HepG2 (cell line): Measurements from ENCODE around the gene ULK4. TPM values are rescaled to one million over a fixed set of nuclear protein-coding genes. Genes with fewer than 3 reads are reported as not detected.
A peak's percentile ranks its signal among the peaks of the same experiment; 100 is the strongest.

Experiments
- CBFB ChIP-seq: sonication (generic); formaldehyde crosslinking; IDR thresholded peaks from 2 replicates; pipeline ENCODE4 v1.4.0; 2020; ENCODE audit warnings: missing genetic modification reagents
- CHCHD3 ChIP-seq: sonication (generic); formaldehyde crosslinking; IDR thresholded peaks from 2 replicates; pipeline ENCODE4 v1.8.0; 2022; ENCODE audit warnings: mild to moderate bottlenecking, missing genetic modification reagents, moderate library complexity
- FOXK2 ChIP-seq: fragments of 450-650 bp; IDR thresholded peaks from 2 replicates; pipeline ENCODE4 v1.6.1; 2016
- GABPB1 ChIP-seq: IDR thresholded peaks from 2 replicates; pipeline ENCODE4 v1.6.1; 2016; ENCODE audit warnings: mild to moderate bottlenecking, missing genetic modification reagents, moderate library complexity, missing compliant biosample characterization
- GFI1 ChIP-seq: sonication (generic); formaldehyde crosslinking; IDR thresholded peaks from 2 replicates; pipeline ENCODE4 v1.5.0; 2020; ENCODE audit warnings: missing genetic modification reagents, mild to moderate bottlenecking, borderline replicate concordance
- HDAC2 ChIP-seq: sonication (generic); formaldehyde crosslinking; IDR thresholded peaks from 2 replicates; pipeline ENCODE4 v1.4.0; 2020; ENCODE audit warnings: missing genetic modification reagents
- HIVEP1 ChIP-seq: sonication (generic); formaldehyde crosslinking; IDR thresholded peaks from 2 replicates; pipeline ENCODE4 v1.4.0; 2020; ENCODE audit warnings: mild to moderate bottlenecking, missing genetic modification reagents
- HOXA3 ChIP-seq: sonication (generic); formaldehyde crosslinking; IDR thresholded peaks from 2 replicates; pipeline ENCODE4 v1.5.0; 2020; ENCODE audit warnings: missing genetic modification reagents
- HOXD1 ChIP-seq: sonication (generic); formaldehyde crosslinking; IDR thresholded peaks from 2 replicates; pipeline ENCODE4 v1.5.0; 2020; ENCODE audit warnings: missing genetic modification reagents
- IKZF5 ChIP-seq: IDR thresholded peaks from 2 replicates; pipeline ENCODE4 v1.6.1; 2018; ENCODE audit warnings: missing genetic modification reagents, mild to moderate bottlenecking, missing compliant biosample characterization
- JUN ChIP-seq: sonication (generic); formaldehyde crosslinking; IDR thresholded peaks from 2 replicates; pipeline ENCODE4 v1.4.0; 2020; ENCODE audit warnings: mild to moderate bottlenecking, missing genetic modification reagents
- LRRFIP1 ChIP-seq: sonication (generic); formaldehyde crosslinking; conservative IDR thresholded peaks from 2 replicates; pipeline ENCODE4 v1.4.0; 2020; ENCODE audit warnings: missing genetic modification reagents
- POGZ ChIP-seq: sonication (generic); formaldehyde crosslinking; IDR thresholded peaks from 2 replicates; pipeline ENCODE4 v1.4.0; 2020; ENCODE audit warnings: mild to moderate bottlenecking, missing genetic modification reagents
- POLR2AphosphoS2 ChIP-seq: IDR thresholded peaks from 2 replicates; pipeline ENCODE4 v1.6.1; 2011; ENCODE audit warnings: low read depth, low read length, improper control_type of control experiment
- RBM22 ChIP-seq: fragments of 200-400 bp; formaldehyde crosslinking; optimal IDR thresholded peaks from 2 replicates; pipeline ENCODE3; 2017; ENCODE audit warnings: mild to moderate bottlenecking, low read length, moderate library complexity
- TFAP4 ChIP-seq: sonication (generic); IDR thresholded peaks from 2 replicates; pipeline ENCODE4 v1.6.1; 2016; ENCODE audit warnings: low read depth, borderline replicate concordance
- U2AF2 ChIP-seq: fragments of 200-400 bp; formaldehyde crosslinking; IDR thresholded peaks from 2 replicates; pipeline ENCODE4 v1.6.1; 2017; ENCODE audit warnings: low read depth, mild to moderate bottlenecking, low read length
- ZFP36L2 ChIP-seq: sonication (generic); formaldehyde crosslinking; IDR thresholded peaks from 2 replicates; pipeline ENCODE4 v1.4.0; 2020; ENCODE audit warnings: missing genetic modification reagents
- ZKSCAN1 ChIP-seq: fragments of 150-350 bp; IDR thresholded peaks from 2 replicates; pipeline ENCODE4 v1.6.1; 2014; ENCODE audit warnings: low read length
- ZNF30 ChIP-seq: sonication (generic); formaldehyde crosslinking; IDR thresholded peaks from 2 replicates; pipeline ENCODE4 v1.5.0; 2020; ENCODE audit warnings: mild to moderate bottlenecking, missing genetic modification reagents
- ZNF430 ChIP-seq: sonication (generic); formaldehyde crosslinking; IDR thresholded peaks from 2 replicates; pipeline ENCODE4 v1.9.0; 2021; ENCODE audit warnings: mild to moderate bottlenecking, missing genetic modification reagents
- ZNF572 ChIP-seq: sonication (generic); formaldehyde crosslinking; IDR thresholded peaks from 2 replicates; pipeline ENCODE4 v1.5.1; 2020; ENCODE audit warnings: mild to moderate bottlenecking, missing genetic modification reagents
- ZNF660 ChIP-seq: sonication (generic); formaldehyde crosslinking; IDR thresholded peaks from 2 replicates; pipeline ENCODE4 v1.5.1; 2020; ENCODE audit warnings: mild to moderate bottlenecking, low read depth, missing genetic modification reagents, borderline replicate concordance
- ZNF724P ChIP-seq: sonication (generic); formaldehyde crosslinking; IDR thresholded peaks from 2 replicates; pipeline ENCODE4 v1.8.0; 2022; ENCODE audit warnings: missing genetic modification reagents, borderline replicate concordance
- ZSCAN31 ChIP-seq: sonication (generic); formaldehyde crosslinking; IDR thresholded peaks from 2 replicates; pipeline ENCODE4 v1.5.0; 2020; ENCODE audit warnings: low read depth, mild to moderate bottlenecking, missing genetic modification reagents
- polyA plus RNA-seq, 8 experiments: library from polyadenylated mRNA; depleted of rRNA in 3 of 8; stranded (reverse) in 7 of 8; unstranded in 1 of 8; fragments of >200 nt; fragmentation: Illumina TruSeq in 4 of 8; extraction: Trizol in 4 of 8; gene quantifications; 2 replicates each; pipeline versions ENCODE4 v1.2.1 to v1.2.3, GENCODE V29; 2011 to 2016; ENCODE audit warnings: low read depth in 4 of 8, missing spikeins in 1 of 8, mixed read lengths in 1 of 8; ENCODE audit not compliant: insufficient read depth in 1 of 8
- total RNA-seq, 5 experiments: library from RNA; depleted of rRNA; stranded (reverse); fragments of >200 nt; fragmentation: Illumina TruSeq; extraction: Trizol; gene quantifications; 2 replicates each; pipeline ENCODE4 v1.2.3, GENCODE V29; 2016; ENCODE audit warnings: low read depth in 1 of 5
- TF ChIP-seq, protein P1 (sequence below): sonication (generic); formaldehyde crosslinking; IDR thresholded peaks from 2 replicates; pipeline ENCODE4 v1.5.0; 2020; ENCODE audit warnings: missing genetic modification reagents, mild to moderate bottlenecking, borderline replicate concordance

The ULK4 gene
- total and polyA plus RNA-seq, 2 of the 13 experiments (the other 11 are each of a cell fraction or from before 2014, with no cell fraction given), result 6.7 to 11.8 TPM

DNA sequence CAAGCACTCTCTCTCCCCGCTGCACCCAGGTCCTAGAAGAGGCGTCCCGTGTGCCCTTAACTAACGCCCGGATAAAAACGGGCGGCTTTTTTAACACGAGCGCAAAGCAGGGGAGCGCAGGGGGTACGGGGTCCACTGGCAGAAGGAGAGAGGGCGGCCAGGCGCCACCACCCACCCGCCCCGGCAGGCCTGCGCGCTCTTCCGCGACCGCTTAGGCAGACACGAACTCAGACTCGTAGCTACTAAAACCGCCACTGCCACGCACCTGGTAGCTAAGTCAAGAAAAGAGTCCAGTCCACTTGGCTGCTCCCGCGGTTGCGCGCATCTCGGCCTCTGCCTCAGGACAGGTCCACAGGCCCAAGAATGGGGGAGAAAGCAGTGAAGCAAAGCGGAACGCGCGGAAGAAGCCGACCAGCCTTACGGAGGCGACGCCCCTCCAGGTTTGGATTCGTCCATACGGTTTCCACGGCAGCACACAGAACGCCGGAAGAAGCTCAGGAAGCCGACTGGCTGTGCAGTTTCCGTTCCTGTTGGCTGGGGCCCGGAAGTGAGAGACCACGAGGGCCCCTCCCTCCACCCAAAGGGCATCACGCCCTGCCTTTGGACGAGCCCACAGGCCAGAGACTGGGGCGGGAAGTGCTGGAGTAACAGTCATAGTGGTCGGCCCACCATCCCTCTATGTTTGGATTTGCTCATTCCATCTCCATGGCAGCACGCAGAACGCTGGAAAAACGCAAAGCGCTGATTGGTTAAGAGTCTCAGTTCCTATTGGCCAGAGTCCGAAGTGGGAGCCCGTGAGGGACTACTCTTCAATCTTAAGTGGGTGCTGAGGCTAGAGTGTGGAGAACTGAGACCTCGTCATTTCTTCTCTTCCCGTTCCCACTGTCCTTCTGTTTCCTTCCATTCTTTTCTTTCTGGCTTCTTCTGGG, at the start of gene ULK4 (continued):
- TF ChIP-seq, protein P1, sequence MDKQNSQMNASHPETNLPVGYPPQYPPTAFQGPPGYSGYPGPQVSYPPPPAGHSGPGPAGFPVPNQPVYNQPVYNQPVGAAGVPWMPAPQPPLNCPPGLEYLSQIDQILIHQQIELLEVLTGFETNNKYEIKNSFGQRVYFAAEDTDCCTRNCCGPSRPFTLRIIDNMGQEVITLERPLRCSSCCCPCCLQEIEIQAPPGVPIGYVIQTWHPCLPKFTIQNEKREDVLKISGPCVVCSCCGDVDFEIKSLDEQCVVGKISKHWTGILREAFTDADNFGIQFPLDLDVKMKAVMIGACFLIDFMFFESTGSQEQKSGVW (CRISPR knock-in tag), result no peak
- TF ChIP-seq HOXD1 (CRISPR knock-in tag) (peak; percentile 34; the same call in 1 of the 2 replicates), GABPB1 (CRISPR knock-in tag) (peak; percentile 96), CHCHD3 (CRISPR knock-in tag) (no peak), FOXK2 (peak; percentile 98), ZNF660 (CRISPR knock-in tag) (no peak), HIVEP1 (no peak; the same call in 1 of the 2 replicates), U2AF2 (0 out of 2 replicates have a peak, but pooled peaks have one; percentile 44), ZSCAN31 (CRISPR knock-in tag) (peak; percentile 93), TFAP4 (peak; percentile 52; the same call in 1 of the 2 replicates), HDAC2 (CRISPR knock-in tag) (peak; percentile 77), JUN (CRISPR knock-in tag) (peak; percentile 63; the same call in 1 of the 2 replicates), IKZF5 (CRISPR knock-in tag) (peak; percentile 84; the same call in 1 of the 2 replicates), ZNF724P (CRISPR knock-in tag) (no peak), ZNF572 (CRISPR knock-in tag) (peak; percentile 67; the same call in 1 of the 2 replicates), GFI1 (CRISPR knock-in tag) (0 out of 2 replicates have a peak, but pooled peaks have one; percentile 64), LRRFIP1 (CRISPR knock-in tag) (no peak), ZNF430 (peak; percentile 52; the same call in 1 of the 2 replicates), RBM22 (peak; percentile 98), POLR2AphosphoS2 (no peak), CBFB (CRISPR knock-in tag) (peak; percentile 43; the same call in 1 of the 2 replicates), ZFP36L2 (CRISPR knock-in tag) (no peak), ZKSCAN1 (peak; percentile 51; the same call in 1 of the 2 replicates), POGZ (CRISPR knock-in tag) (peak; percentile 85), ZNF30 (CRISPR knock-in tag) (no peak), HOXA3 (CRISPR knock-in tag) (peak; percentile 72)
